Body of pancreas (tissue), 4 donors: ENCODE measurements around the gene CMTR2. TPM values are rescaled to one million over a fixed set of nuclear protein-coding genes. Genes with fewer than 3 reads are reported as not detected.
"Not testable (repeated sequence)": the region's sequence is repeated elsewhere in the genome, so short reads cannot be mapped to it uniquely, and the experiment has no call there.

ENCODE experiments used
- ATAC-seq: fragments of 150-250 bp; one replicate; pipeline ENCODE4 v1.9.1; 2016
- DNase-seq, 4 donors: peaks; one replicate each; pipeline ENCODE4 v3.0.0-alpha.2; 2019
- H3K27ac ChIP-seq, 4 donors: fragments of 200-600 bp; sonication (generic); 1 replicate in 3 of 4; 2 replicates in 1 of 4; pipeline versions ENCODE4 v1.5.1 to v1.6.1; 2016 to 2019; ENCODE audit warnings: mild to moderate bottlenecking in 1 of 4, mixed read lengths in 1 of 4, moderate library complexity in 1 of 4
- H3K27me3 ChIP-seq, 2 donors: fragments of 200-600 bp; sonication (generic); one replicate each; pipeline ENCODE4 v1.6.0; 2016; ENCODE audit warnings: mild to moderate bottlenecking in 1 of 2
- H3K36me3 ChIP-seq, 2 donors: fragments of 200-600 bp; sonication (generic); replicated peaks in 1 of 2; 2 replicates each; pipeline ENCODE4 v1.5.1; 2016; ENCODE audit warnings: low read depth in 2 of 2; ENCODE audit not compliant: insufficient read depth in 1 of 2
- H3K4me1 ChIP-seq: fragments of 200-600 bp; sonication (generic); one replicate; pipeline ENCODE4 v1.6.0; 2016
- H3K4me3 ChIP-seq, 2 donors: fragments of 200-600 bp; sonication (generic); 1 replicate in 1 of 2; 2 replicates in 1 of 2; pipeline ENCODE4 v1.5.1; 2016 to 2019
- H3K9me3 ChIP-seq, 3 donors: fragments of 200-600 bp; sonication (generic); 1 replicate in 2 of 3; 2 replicates in 1 of 3; pipeline ENCODE4 v1.5.1; 2016
- CTCF ChIP-seq, 7 experiments: fragments of 450-650 bp in 4 of 7; fragments of 200-600 bp in 3 of 7; sonication (generic) in 3 of 7; IDR thresholded peaks; one replicate each; pipeline ENCODE4 v1.5.1; 2016 to 2019; ENCODE audit warnings: antibody characterized with exemption in 7 of 7
- POLR2A ChIP-seq, 3 donors: fragments of 450-650 bp; IDR thresholded peaks; one replicate each; pipeline ENCODE4 v1.6.1; 2016; ENCODE audit warnings: antibody characterized with exemption in 3 of 3, mild to moderate bottlenecking in 2 of 3
- WGBS, 2 donors: methylation state at CpG; one replicate each; pipeline ENCODE4 v1.1.5; 2017; 5-methylcytosine and 5-hydroxymethylcytosine counted together
- intact Hi-C: fragments of 100-400 bp; cut with DNase I; formaldehyde crosslinking; loops from one replicate; pipeline ENCODE4 v1.15.1; 2023
- total RNA-seq, 2 donors: library from RNA; depleted of rRNA; stranded (reverse); fragments of >200 nt; gene quantifications; one replicate each; pipeline ENCODE4 v1.1.0, GENCODE V29; 2016

Gene CMTR2
- total RNA-seq, 2 donors from 2014 or later = 7.3 to 20.2 TPM

- no peaks in the 10 kb centered on the region for H3K9me3 ChIP-seq
- H3K27ac ChIP-seq = peak overlapping the region in 2 of 4 donors; percentile 40 to 47
- no peak overlapping the region for H3K4me3 ChIP-seq
- H3K27me3 ChIP-seq = no peaks in the 10 kb centered on the region
- ATAC-seq (no peak), DNase-seq (no peak)
- WGBS, 2 donors = 82 to 85% methylated on average over 1 of the region's 1 CpG
- TF ChIP-seq POLR2A (IDR thresholded peaks at IDR 0.05) = no peak
- TF ChIP-seq CTCF (IDR thresholded peaks at IDR 0.05) = no peak
- intact Hi-C loops = no loop called here
- H3K36me3 ChIP-seq = no peaks in the 10 kb centered on the region
- no peaks in the 10 kb centered on the region for H3K4me1 ChIP-seq
These were observed 6.7 kb upstream of the CMTR2 start for GRCh38 chr16:71295950-71296349.

GRCh38 chr16:71293919-71294318 lies 4.7 kb upstream of the CMTR2 start:
- 21 to 30% methylated on average over 1 of the region's 1 CpG for WGBS, 2 donors
- ATAC-seq = no peak

GRCh38 chr16:71292095-71292494 lies 2.9 kb upstream of the CMTR2 start:
- H3K4me3 ChIP-seq, H3K27me3 ChIP-seq, DNase-seq, H3K36me3 ChIP-seq, H3K27ac ChIP-seq, H3K9me3 ChIP-seq, intact Hi-C loops, ATAC-seq: not testable (repeated sequence)
- 58 to 60% methylated on average over 3 of the region's 3 CpGs for WGBS, 2 donors
- peaks cover 22% of the 10 kb centered on the region for H3K4me1 ChIP-seq

More at GRCh38 chr16:71293919-71294318, 4.7 kb upstream of the CMTR2 start:
- intact Hi-C loops = no loop called here
- H3K27ac ChIP-seq = no peak overlapping the region
- H3K4me3 ChIP-seq = no peak overlapping the region
- TF ChIP-seq CTCF (IDR thresholded peaks at IDR 0.05) = no peak
- H3K4me1 ChIP-seq = peaks cover 7% of the 10 kb centered on the region
- H3K27me3 ChIP-seq = no peaks in the 10 kb centered on the region
- no peaks in the 10 kb centered on the region for H3K9me3 ChIP-seq
- H3K36me3 ChIP-seq = no peaks in the 10 kb centered on the region
- no peak for DNase-seq

- Histone ChIP-seq H3K36me3 (peaks cover 0 to 4% of the 10 kb centered on the region in 2 donors), H3K4me3 (no peak overlapping the region), H3K27me3 (no peaks in the 10 kb centered on the region), H3K4me1 (peaks cover 22% of the 10 kb centered on the region), H3K9me3 (no peaks in the 10 kb centered on the region), H3K27ac (peak overlapping the region; percentile 87 to 93 (median 88))
- TF ChIP-seq POLR2A (IDR thresholded peaks at IDR 0.05) (no peak), CTCF (IDR thresholded peaks at IDR 0.05) (no peak)
- WGBS, 2 donors = 5 to 13% methylated on average over 2 of the region's 2 CpGs
- intact Hi-C loops = no loop called here
- no peak for ATAC-seq
- DNase-seq = no peak
These were observed 495 bp upstream of the CMTR2 start for GRCh38 chr16:71289732-71290062.

- Histone ChIP-seq H3K4me3 (peak overlapping the region; percentile 64 to 70), H3K27ac (peak overlapping the region; percentile 87 to 93 (median 88)), H3K36me3 (peaks cover 0 to 4% of the 10 kb centered on the region in 2 donors), H3K4me1 (peaks cover 22% of the 10 kb centered on the region), H3K27me3 (no peaks in the 10 kb centered on the region), H3K9me3 (no peaks in the 10 kb centered on the region)
- DNase-seq = no peak
- 2% methylated on average over 3 of the region's 3 CpGs for WGBS, 2 donors
- TF ChIP-seq CTCF (IDR thresholded peaks at IDR 0.05) = no peak
- no peak for TF ChIP-seq POLR2A (IDR thresholded peaks at IDR 0.05)
- ATAC-seq = no peak
- intact Hi-C loops = no loop called here
These were observed 672 bp downstream of the CMTR2 start for GRCh38 chr16:71288570-71288889.
